ENCODE results near the gene RHBDD2.

RHBDD2 gene

DNA sequence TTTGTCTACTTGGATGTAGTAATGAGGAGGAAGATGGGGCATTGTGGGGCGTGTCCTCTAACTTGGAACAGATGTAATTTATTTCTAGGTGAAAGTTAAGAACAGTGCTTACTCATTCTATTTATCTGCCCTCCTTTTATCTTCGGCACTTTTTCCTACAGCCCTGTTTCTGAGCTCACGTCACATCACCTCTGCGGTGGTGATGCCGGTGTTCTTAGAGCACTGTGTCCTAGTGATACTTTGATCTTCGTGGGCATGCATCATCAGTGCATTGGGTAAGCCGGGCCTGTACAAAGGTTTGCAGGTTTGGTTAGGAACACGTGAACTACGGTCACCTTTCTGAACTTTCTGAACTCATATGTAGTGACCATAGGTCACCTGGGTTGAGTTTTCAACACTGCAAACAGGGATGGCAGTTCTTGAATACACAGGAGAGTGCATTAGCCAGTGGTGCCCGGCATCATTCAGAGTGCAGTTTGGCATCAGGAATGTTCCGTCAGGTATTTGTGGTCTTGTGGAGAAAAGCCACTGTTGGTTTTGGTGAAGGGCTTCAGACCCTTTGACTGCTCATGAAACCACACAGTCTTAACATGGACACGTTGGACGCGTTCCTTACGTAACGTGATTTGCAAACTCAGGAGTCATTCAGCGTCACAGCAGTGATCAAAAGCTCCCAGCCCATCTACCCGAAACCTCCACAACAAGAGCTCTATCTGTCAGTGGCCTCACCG, 41.8 kb downstream of the RHBDD2 start:
- DNase-seq, result no peak

DNA sequence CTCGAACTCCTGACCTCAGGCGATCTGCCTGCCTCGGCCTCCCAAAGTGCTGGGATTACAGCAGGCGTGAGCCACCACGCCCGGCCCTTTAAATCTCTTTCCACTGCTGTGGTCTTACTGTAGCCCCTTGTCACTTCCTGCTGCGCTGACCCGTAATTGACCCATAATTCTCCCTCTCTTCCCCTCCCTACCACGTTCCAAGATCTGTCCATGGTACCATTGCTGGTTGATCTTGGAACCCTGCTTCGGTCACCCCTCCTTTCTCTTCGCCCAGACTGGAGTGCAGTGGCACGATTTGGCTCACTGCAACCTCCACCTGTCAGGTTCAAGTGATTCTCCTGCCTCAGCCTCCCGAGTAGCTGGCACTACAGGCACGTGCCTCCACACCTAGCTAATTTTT, 42.6 kb downstream of the RHBDD2 start:
- DNase-seq, result no peak

DNA sequence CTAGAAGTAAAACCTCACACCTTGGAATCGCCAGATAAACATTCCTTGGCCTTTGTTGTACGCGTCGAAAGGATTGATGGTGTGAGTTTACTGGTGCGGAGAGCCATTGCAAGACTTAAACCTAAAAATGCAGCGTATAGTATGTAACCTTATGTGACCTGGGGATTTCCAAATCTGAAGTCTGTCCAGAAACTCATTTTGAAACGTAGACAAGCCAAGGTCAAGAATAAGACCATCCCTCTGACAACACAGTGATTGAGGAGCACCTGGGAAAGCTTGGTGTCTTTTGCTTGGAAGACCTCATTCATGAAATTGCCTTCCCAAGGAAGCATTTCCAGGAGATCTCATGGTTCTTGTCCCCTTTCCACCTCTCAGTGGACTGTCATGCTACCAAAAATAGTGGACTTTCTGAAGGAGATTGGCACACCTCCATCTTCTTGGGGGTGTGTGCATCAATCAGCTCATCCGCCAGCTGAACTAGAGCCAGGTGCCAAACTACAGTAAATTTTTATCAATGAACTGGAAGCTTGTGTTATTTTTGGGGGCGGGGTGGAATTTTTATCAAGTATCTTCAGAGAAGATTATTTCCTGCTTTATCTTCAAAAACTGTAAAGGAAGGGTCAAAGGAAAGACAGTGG, 44.3 kb downstream of the RHBDD2 start:
- no peak for DNase-seq

DNA sequence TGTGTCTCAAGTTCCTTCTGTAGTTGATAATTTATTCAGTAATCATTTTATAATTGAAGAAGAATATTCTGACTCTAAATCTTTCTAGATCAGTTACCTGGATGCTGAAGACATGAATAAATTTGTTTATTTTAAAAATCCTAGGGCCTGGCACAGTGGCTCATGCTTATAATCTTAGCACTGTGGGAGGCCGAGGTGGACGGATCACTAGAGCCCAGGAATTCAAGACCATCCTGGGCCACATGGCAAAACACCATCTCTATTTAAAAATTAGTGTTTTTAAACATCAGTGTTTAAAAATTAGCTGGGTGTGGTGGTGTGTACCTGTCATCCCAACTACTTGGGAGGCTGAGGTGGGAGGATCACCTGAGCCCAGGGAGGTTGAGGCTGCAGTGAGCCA, 45.4 kb downstream of the RHBDD2 start:
- no peak for DNase-seq

DNA sequence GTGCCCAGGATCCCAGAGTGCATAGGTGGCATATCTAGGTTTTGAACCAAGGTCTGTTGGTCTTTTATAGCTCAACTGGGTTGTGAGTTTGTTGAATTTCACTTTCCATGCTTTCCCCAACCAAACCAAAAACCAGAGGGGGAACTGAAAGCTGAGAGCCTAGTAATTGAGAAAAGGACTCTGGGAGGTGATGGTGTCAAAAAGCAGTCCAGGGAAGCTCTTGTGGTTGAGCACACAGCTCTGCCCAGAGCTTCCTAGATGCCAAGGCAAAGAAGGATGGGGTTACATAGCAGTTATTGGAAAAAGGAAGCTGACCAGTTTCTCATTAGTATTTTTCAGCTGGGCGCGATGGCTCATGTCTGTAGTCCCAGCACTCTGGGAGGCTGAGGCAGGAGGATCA, 46.1 kb downstream of the RHBDD2 start:
- DNase-seq, result no peak

DNA sequence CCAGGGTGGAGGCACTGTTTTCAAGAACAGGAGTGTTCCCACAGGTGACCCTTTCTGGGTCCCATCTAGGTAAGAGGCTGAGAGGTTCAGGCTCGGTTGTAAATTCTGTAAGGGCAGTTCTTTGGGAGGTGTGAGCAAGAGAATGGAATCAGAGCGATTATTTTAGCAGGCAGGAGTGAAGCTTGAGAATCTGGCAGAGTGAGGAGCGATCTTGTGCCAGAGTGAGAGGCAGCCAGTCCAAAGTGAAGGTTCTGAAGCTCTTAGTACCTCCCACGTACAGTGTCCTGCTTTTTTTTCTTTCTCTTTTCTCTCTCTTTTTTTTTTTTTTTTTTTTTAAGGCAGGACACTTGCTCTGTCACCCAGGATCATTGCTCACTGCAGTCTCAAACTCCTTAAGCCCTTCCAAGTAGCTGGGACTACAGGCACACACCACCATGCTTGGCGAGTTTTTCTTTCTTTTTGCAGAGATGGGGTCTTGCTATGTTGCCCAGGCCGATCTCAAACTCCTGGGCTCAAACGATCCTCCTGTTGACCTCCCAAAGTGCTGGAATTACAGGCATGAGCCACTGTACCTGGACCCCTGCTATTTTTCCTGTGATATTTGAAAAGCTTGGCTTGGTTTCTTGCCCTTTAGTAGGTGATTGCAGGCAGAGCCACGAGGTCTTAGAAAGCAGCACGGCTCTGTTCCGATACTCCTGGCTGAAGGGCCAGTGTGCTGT, 47.0 kb downstream of the RHBDD2 start:
- DNase-seq, result no peak

DNA sequence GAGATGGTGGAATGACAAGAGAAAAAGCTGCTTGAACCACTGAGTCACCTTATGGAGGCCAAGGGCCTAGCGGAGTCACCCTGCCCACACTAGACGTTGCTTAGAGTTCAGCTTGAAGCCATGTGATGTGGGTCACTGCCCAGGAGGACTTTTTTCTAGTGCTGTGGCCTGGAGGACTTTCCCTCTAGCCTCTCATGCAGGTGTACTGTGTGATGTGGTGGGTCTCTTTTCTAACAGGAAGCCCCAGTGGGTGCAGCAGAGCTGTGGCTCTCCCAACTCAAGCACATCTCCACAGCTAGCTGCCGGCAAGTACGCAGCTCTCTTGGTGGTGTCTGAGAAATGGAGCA, 49.7 kb downstream of the RHBDD2 start:
- DNase-seq, result no peak

DNA sequence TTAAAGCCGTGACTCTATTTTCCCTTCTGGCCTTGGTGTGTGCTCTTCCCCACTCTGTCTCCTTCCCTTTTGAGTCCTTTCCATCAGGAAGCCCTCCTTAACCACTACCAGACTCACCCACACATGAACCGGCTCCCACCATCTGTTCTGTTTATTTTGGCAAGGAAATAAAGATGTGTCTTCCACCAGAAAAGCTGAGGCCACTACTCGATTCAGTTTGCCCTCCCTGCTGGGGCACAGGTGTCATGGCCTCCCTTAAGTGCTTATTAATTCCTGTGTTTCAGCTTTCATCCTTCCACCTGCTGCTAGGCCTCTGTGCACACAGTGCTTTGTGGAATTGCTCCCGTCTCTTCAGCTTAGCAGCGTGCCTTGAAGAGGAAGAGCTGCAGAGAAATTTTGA, 52.8 kb downstream of the RHBDD2 start:
- DNase-seq, result no peak

DNA sequence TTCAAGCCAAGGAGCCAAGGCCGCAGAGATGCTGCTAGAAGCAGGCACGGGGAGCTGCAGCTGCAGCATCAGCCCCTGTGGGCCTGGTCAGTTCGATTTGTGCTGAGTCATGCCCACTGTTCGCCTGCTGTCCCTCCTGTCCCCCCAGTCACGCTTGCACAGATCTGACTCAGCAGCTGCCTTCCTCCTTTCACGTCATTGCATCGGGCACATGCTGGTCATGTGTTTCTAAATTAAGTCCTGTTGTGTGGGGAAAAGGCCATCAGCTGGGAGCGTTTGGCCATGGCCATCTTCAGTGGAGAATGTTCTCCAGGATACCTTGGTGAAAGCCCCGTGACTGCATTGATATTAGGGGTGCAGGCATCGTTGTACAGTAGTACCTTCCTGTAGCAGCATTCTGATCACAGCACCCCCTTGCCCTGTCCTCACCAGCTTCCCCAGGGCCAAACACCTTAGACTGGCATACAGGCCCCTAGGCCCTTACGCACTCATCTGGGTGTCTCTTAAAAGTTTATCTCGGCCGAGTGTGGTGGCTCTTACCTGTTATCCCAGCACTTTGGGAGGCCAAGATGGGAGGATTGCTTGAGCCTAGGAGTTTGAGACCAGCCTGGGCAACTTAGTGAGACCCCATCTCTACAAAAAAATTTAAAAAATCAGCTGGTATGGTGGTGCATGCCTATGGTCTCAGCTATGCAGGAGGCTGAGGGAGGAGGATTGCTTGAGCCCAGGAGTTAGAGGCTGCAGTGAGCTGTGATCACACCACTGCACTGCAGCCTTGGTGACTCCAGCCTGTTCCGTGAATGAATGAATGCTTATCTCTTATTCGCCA, 59.3 kb downstream of the RHBDD2 start:
- DNase-seq, result no peak

Data from right forelimb (tissue), 1 donor.